ENCODE results near the gene ACIN1. TPM values are rescaled to one million over a fixed set of nuclear protein-coding genes. Genes with fewer than 3 reads are reported as not detected.

The ACIN1 gene
- total RNA-seq, 1 experiment from 2014 or later, result 181 TPM

DNA sequence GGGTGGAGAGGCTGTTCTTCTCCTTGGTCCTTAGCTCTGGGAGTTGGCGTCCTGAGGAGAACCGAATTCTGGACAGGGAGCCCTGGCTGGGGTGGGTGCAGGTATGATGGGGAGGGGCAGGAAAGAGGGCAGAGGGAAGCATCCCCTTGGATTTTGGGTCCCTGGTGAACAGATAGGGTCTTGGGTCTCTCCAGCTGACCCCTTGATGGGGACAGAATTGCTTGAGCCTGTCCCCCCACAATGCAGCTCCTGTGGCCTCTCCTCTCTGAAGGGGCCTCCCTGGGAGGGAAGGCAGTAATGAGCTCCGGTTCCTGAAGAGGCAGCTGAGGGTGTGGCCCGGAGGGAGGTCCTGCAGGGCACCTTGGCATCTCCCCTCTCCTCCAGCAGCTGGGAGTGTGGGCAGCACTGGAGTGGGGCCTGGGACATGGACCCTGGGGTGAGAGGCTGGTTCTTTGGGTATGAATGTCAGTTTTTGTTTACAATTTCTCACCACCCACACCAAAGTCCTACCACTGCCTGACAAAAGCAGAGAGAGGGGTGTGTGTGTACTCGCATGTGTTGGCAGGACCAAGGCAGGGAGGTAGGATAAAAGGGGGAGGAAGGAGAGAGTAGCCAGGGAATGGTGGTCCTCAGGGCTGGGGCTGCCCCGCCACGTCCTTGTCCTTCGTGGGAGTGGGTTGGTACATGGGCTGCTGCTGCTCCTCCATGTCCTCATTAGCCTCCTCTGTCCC, 31.8 kb upstream of the ACIN1 start:
- peaks cover 23% of the 10 kb centered on the region for H3K4me1 Mint-ChIP-seq (ENCODE audit: low read depth, unreplicated experiment)
- DNase-seq, result no peak
- intact Hi-C loops (cut with micrococcal nuclease; ENCODE audit: unreplicated experiment), result no loop called here
- H3K27ac Mint-ChIP-seq (ENCODE audit: unreplicated experiment), result no peak overlapping the region
- CTCF ChIA-PET, result no interaction called here
- H3K27me3 Mint-ChIP-seq (ENCODE audit: unreplicated experiment), result peaks cover 99% of the 10 kb centered on the region
- TF ChIP-seq, protein P1, sequence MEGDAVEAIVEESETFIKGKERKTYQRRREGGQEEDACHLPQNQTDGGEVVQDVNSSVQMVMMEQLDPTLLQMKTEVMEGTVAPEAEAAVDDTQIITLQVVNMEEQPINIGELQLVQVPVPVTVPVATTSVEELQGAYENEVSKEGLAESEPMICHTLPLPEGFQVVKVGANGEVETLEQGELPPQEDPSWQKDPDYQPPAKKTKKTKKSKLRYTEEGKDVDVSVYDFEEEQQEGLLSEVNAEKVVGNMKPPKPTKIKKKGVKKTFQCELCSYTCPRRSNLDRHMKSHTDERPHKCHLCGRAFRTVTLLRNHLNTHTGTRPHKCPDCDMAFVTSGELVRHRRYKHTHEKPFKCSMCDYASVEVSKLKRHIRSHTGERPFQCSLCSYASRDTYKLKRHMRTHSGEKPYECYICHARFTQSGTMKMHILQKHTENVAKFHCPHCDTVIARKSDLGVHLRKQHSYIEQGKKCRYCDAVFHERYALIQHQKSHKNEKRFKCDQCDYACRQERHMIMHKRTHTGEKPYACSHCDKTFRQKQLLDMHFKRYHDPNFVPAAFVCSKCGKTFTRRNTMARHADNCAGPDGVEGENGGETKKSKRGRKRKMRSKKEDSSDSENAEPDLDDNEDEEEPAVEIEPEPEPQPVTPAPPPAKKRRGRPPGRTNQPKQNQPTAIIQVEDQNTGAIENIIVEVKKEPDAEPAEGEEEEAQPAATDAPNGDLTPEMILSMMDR (IDR thresholded peaks at IDR 0.05; ENCODE audit: unreplicated experiment), result no peak
- no peaks in the 10 kb centered on the region for H3K9me3 Mint-ChIP-seq (ENCODE audit: low read depth, unreplicated experiment)
- H3K4me3 Mint-ChIP-seq (ENCODE audit: low read depth, unreplicated experiment), result no peak overlapping the region
- no TSS peak for BruUV-seq (replicated peaks)
- no peaks in the 10 kb centered on the region for H3K36me3 Mint-ChIP-seq (ENCODE audit: insufficient read depth, unreplicated experiment)

DNA sequence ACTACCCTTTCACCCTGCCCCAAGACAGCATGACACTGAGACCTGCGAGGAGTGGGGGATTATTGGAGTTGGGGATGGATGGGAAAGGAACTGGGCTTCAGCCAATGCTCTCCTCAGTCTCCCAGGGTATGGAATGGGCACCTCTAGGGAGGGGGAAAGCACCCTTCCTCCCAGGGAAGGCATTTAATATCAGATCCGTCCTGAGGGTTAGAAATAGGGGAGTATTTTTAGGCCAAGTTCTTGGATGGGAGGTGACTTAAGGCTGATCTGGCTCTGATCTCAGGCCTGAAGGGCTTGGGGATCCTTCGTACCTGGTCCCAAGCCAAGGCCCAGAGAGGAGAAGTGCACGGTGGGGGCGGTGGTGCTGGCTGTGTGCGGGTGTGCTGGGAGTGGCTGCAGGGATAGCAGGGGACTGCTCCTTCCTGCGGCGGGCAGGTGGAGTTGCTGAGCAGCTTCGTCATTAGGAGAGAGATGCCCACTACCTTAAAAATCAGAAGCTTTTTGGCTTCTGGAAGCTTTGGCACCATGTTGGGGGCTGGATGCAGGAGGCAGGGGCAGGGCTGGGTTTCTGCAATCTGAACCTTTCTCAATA, 31.1 kb upstream of the ACIN1 start:
- Mint-ChIP-seq H3K27ac (ENCODE audit: unreplicated experiment) (no peak overlapping the region), H3K9me3 (ENCODE audit: low read depth, unreplicated experiment) (no peaks in the 10 kb centered on the region), H3K27me3 (ENCODE audit: unreplicated experiment) (peaks cover 99% of the 10 kb centered on the region), H3K4me1 (ENCODE audit: low read depth, unreplicated experiment) (peaks cover 26% of the 10 kb centered on the region), H3K4me3 (ENCODE audit: low read depth, unreplicated experiment) (no peak overlapping the region), H3K36me3 (ENCODE audit: insufficient read depth, unreplicated experiment) (no peaks in the 10 kb centered on the region)
- intact Hi-C loops (cut with micrococcal nuclease; ENCODE audit: unreplicated experiment), result no loop called here
- BruUV-seq (replicated peaks), result no TSS peak
- no peak for DNase-seq
- TF ChIP-seq, protein P1 (IDR thresholded peaks at IDR 0.05; ENCODE audit: unreplicated experiment), result no peak
- CTCF ChIA-PET, result no interaction called here

DNA sequence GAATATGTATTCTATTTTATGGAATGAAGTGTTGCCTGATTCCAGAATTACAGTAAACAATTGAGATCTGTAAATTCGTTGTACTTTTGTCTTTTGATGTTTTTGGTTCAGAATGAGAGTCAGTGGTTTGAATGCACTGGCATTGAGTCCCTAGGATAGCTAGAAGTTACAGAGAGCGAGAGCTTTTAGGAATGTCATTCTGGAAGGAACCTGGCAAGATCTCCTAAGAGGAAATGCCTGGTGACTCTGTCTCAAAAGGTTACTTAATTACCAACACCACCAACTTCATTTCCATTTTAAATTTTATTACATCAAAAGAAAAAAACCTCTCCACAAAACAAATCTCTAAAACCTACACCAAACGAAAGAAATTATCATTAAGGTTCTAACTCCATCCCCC, 30.1 kb upstream of the ACIN1 start:
- Mint-ChIP-seq H3K4me3 (ENCODE audit: low read depth, unreplicated experiment) (no peak overlapping the region), H3K9me3 (ENCODE audit: low read depth, unreplicated experiment) (no peaks in the 10 kb centered on the region), H3K27ac (ENCODE audit: unreplicated experiment) (no peak overlapping the region), H3K27me3 (ENCODE audit: unreplicated experiment) (peaks cover 95% of the 10 kb centered on the region), H3K36me3 (ENCODE audit: insufficient read depth, unreplicated experiment) (no peaks in the 10 kb centered on the region), H3K4me1 (ENCODE audit: low read depth, unreplicated experiment) (peaks cover 27% of the 10 kb centered on the region)
- intact Hi-C loops (cut with micrococcal nuclease; ENCODE audit: unreplicated experiment), result no loop called here
- CTCF ChIA-PET, result no interaction called here
- TF ChIP-seq, protein P1 (IDR thresholded peaks at IDR 0.05; ENCODE audit: unreplicated experiment), result no peak
- no TSS peak for BruUV-seq (replicated peaks)
- DNase-seq, result no peak

DNA sequence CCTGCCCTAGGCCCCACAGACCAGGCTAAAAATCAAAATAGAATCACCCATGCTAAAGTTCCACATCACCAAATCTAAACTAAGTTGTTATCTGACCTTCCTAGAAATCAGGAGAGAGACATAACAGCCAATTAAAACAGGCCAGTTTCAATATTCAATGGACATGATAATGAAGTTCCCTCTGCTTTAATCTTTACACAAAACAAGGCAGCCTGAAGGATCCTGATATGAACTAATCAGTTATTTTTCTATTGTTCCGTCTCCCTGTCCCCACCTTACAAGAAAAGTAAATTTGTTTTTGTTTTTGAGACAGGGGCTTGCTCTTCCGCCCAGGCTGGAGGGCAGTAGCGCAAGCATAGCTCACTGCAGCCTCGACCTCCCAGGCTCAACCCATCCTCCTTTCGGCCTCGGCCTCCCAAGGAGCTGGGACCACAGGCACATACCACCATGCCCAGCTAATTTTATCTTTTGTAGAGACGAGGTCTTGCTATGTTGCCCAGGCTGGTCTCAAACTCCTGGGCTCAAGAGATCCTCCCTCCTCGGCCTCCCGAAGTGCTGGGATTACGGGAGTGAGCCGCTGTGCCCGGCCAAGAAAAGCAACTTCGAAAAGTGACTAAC, 29.5 kb upstream of the ACIN1 start:
- H3K27ac Mint-ChIP-seq (ENCODE audit: unreplicated experiment), result no peak overlapping the region
- CTCF ChIA-PET, result interaction anchor here (0.6 kb wide), 1 partner anchor 380 kb away, joined by 6 read pairs; no protein-coding TSS in a partner anchor

More for the DNA sequence above, 29.5 kb upstream of the ACIN1 start:
- no TSS peak for BruUV-seq (replicated peaks)
- Mint-ChIP-seq H3K9me3 (ENCODE audit: low read depth, unreplicated experiment) (no peaks in the 10 kb centered on the region), H3K27me3 (ENCODE audit: unreplicated experiment) (peaks cover 89% of the 10 kb centered on the region), H3K4me3 (ENCODE audit: low read depth, unreplicated experiment) (no peak overlapping the region), H3K36me3 (ENCODE audit: insufficient read depth, unreplicated experiment) (no peaks in the 10 kb centered on the region), H3K4me1 (ENCODE audit: low read depth, unreplicated experiment) (peaks cover 24% of the 10 kb centered on the region)
- intact Hi-C loops (cut with micrococcal nuclease; ENCODE audit: unreplicated experiment), result no loop called here
- TF ChIP-seq, protein P1 (IDR thresholded peaks at IDR 0.05; ENCODE audit: unreplicated experiment), result no peak
- no peak for DNase-seq

Measured in Calu3 (cell line).